ENCODE measurements around the gene KLKB1. TPM values are rescaled to one million over a fixed set of nuclear protein-coding genes. Genes with fewer than 3 reads are reported as not detected.

Gene KLKB1
- total RNA-seq, 2 donors from 2014 or later = 0.67 TPM; not detected in 1

DNA sequence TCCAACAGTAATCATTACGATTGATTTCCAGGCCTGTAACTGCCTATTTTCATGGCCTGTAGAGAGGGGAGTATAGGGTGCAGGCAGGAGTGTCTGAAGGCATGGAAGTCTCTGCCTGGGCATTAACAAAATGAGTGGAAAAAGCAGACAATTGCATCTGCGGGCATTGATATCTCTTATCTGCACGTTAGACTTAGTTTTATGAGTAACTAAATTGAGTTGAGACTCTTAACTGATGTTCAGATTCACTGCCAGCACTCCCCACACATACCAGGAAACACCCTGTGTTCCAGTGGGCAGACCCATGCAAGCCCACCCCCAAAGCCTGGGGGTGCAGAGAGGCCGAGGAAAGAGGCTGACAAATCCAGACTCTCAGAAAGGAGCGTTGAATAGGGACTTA is 72.0 kb downstream of the KLKB1 start:
- no peak overlapping the region for H3K27ac Mint-ChIP-seq
- no peak for ATAC-seq (replicated peaks)
- no peak overlapping the region for H3K4me3 Mint-ChIP-seq
- peaks cover 5% of the 10 kb centered on the region for H3K4me1 Mint-ChIP-seq
- no peaks in the 10 kb centered on the region for H3K36me3 Mint-ChIP-seq (ENCODE audit: low read depth)
- peaks cover 21% of the 10 kb centered on the region for H3K27me3 Mint-ChIP-seq
- no peaks in the 10 kb centered on the region for H3K9me3 Mint-ChIP-seq

DNA sequence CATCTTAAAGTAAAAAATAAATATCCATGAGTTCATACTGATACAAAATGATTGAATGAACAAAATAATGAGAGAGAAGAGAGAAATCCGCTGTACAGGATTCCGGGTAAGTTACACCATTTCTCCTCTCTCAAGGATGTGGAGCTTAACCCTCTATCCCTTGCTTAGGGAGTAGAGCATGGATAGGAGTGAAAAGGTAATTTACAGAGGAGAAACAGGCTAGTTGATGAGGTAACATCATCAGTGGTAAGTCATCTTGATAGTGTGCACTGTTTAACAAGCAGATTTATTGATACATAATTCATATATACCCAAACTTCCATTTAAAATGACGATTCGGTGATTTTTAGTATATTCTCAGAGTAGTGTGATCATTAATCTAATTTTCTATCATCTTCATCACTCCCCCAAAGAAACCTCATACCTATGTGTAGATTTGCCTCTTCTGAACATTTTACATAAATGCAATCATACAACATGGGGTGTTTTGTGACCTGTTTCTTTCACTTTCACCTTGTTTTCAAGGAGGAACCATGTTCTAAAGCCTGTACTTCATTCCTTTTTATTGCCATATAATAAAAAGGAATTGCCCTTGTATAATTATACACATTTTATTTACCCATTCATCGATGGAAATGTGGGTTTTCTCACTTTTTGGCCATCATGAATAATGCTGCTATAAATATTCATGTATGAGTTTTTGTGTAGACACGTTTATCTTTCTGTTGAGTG is 73.5 kb downstream of the KLKB1 start:
- peaks cover 31% of the 10 kb centered on the region for H3K27me3 Mint-ChIP-seq
- no peak overlapping the region for H3K27ac Mint-ChIP-seq
- H3K4me3 Mint-ChIP-seq = no peak overlapping the region
- no peak for ATAC-seq (replicated peaks)
- no peaks in the 10 kb centered on the region for H3K36me3 Mint-ChIP-seq (ENCODE audit: low read depth)
- no peaks in the 10 kb centered on the region for H3K9me3 Mint-ChIP-seq
- H3K4me1 Mint-ChIP-seq = peaks cover 5% of the 10 kb centered on the region

- no peak overlapping the region for H3K4me3 Mint-ChIP-seq
- no peak overlapping the region for H3K27ac Mint-ChIP-seq
- no peak for ATAC-seq (replicated peaks)
- peaks cover 24% of the 10 kb centered on the region for H3K27me3 Mint-ChIP-seq
- no peaks in the 10 kb centered on the region for H3K9me3 Mint-ChIP-seq
- no peaks in the 10 kb centered on the region for H3K4me1 Mint-ChIP-seq
- no peaks in the 10 kb centered on the region for H3K36me3 Mint-ChIP-seq (ENCODE audit: low read depth)
Observed at GRCh38 chr4:186304216-186304615, 76.9 kb downstream of the KLKB1 start.

- no peak for ATAC-seq (replicated peaks)
- Mint-ChIP-seq H3K4me1 (no peaks in the 10 kb centered on the region), H3K27ac (no peak overlapping the region), H3K4me3 (no peak overlapping the region), H3K36me3 (ENCODE audit: low read depth) (no peaks in the 10 kb centered on the region), H3K9me3 (no peaks in the 10 kb centered on the region), H3K27me3 (peaks cover 21% of the 10 kb centered on the region)
Observed at GRCh38 chr4:186304866-186305505, 77.7 kb downstream of the KLKB1 start.

DNA sequence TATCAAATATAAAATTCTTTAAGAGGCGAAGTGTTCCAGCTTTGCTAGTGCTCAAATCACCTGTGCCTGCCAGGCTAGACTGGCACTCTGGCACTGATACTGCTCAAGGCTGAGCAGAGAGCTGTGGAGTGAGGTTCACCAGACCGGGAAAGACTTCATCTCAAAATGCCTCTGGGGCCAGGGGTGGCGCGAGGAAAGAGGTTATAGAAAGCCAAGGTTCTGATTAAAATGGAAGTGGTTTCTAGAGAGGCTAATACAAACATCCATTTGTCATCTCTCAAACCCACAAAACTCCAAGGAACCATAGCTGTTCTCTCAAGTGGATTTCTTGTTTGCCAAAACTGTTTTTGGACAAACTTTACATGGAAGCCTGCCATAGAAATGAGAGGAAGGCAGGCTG is 80.2 kb downstream of the KLKB1 start:
- no peak for ATAC-seq (replicated peaks)
- Mint-ChIP-seq H3K9me3 (no peaks in the 10 kb centered on the region), H3K4me1 (no peaks in the 10 kb centered on the region), H3K4me3 (no peak overlapping the region), H3K27ac (no peak overlapping the region), H3K27me3 (peaks cover 21% of the 10 kb centered on the region), H3K36me3 (ENCODE audit: low read depth) (no peaks in the 10 kb centered on the region)

- Mint-ChIP-seq H3K4me3 (no peak overlapping the region), H3K27ac (no peak overlapping the region), H3K9me3 (no peaks in the 10 kb centered on the region), H3K27me3 (peaks cover 21% of the 10 kb centered on the region), H3K36me3 (ENCODE audit: low read depth) (no peaks in the 10 kb centered on the region), H3K4me1 (no peaks in the 10 kb centered on the region)
- no peak for ATAC-seq (replicated peaks)
Observed at GRCh38 chr4:186307916-186308315, 80.6 kb downstream of the KLKB1 start.

Other genes starting within 250 kb of the KLKB1 start
- gene TLR3, start 158.4 kb upstream of the KLKB1 start, total RNA-seq = under 1 TPM in 1 of 2 donors, not detected in 1; 0.32 TPM
- gene FAM149A, start 122.8 kb upstream of the KLKB1 start, total RNA-seq = 1 to 10 TPM in 1 of 2 donors, under 1 TPM in 1; 0.28 to 2.4 TPM
- 1 to 10 TPM; 1.9 to 8.2 TPM for gene CYP4V2, start 35.9 kb upstream of the KLKB1 start, total RNA-seq
- gene F11, start 38.7 kb downstream of the KLKB1 start, total RNA-seq = not detected